Osteoblast (primary cell): ENCODE measurements around the gene CABLES1. TPM values are rescaled to one million over a fixed set of nuclear protein-coding genes. Genes with fewer than 3 reads are reported as not detected.

Source experiments
- DNase-seq: peaks from one replicate; pipeline ENCODE4 v3.0.0; 2011; ENCODE audit warnings: low spot score, mixed read lengths; ENCODE audit not compliant: insufficient read length; ENCODE audit errors: missing footprints
- H2AFZ ChIP-seq: 2 replicates; pipeline ENCODE4 v1.6.0; 2011; ENCODE audit warnings: mild to moderate bottlenecking, low read length
- H3K27ac ChIP-seq: 2 replicates; pipeline ENCODE4 v1.5.1; 2011; ENCODE audit warnings: mild to moderate bottlenecking, low read depth, low read length, moderate library complexity
- H3K27me3 ChIP-seq: 2 replicates; pipeline ENCODE4 v1.6.0; 2012; ENCODE audit warnings: mild to moderate bottlenecking, control low read depth, inconsistent platforms, low read length, moderate library complexity; ENCODE audit not compliant: insufficient read depth
- H3K36me3 ChIP-seq: 2 replicates; pipeline ENCODE4 v1.5.1; 2011; ENCODE audit warnings: mild to moderate bottlenecking, low read length, control low read depth, moderate library complexity; ENCODE audit not compliant: insufficient read depth
- H3K4me1 ChIP-seq: 2 replicates; pipeline ENCODE4 v1.5.1; 2011; ENCODE audit warnings: mild to moderate bottlenecking, low read length, control low read depth, moderate library complexity; ENCODE audit not compliant: insufficient read depth
- H3K4me2 ChIP-seq: 2 replicates; pipeline ENCODE4 v1.6.0; 2011; ENCODE audit warnings: mild to moderate bottlenecking, low read length; ENCODE audit not compliant: insufficient read depth
- H3K4me3 ChIP-seq: fragments of 200-600 bp; sonication (generic); 3 replicates; pipeline ENCODE4 v1.5.1; 2012; ENCODE audit warnings: mild to moderate bottlenecking, low read length, inconsistent platforms; ENCODE audit not compliant: insufficient read depth
- H3K79me2 ChIP-seq: 2 replicates; pipeline ENCODE4 v1.6.0; 2012; ENCODE audit warnings: mild to moderate bottlenecking, low read length, control low read depth, inconsistent platforms; ENCODE audit not compliant: insufficient read depth
- H3K9me3 ChIP-seq: 2 replicates; pipeline ENCODE4 v1.5.1; 2011; ENCODE audit warnings: low read depth, low read length, control low read depth
- H4K20me1 ChIP-seq: 2 replicates; pipeline ENCODE4 v1.6.0; 2012; ENCODE audit warnings: mild to moderate bottlenecking, low read length, control low read depth; ENCODE audit not compliant: insufficient read depth
- CTCF ChIP-seq: IDR thresholded peaks from 2 replicates; pipeline ENCODE4 v1.5.1; 2011; ENCODE audit warnings: mild to moderate bottlenecking, low read depth, low read length, moderate library complexity; ENCODE audit errors: extremely low read depth
- total RNA-seq: library from RNA; depleted of rRNA; stranded (reverse); fragments of >200 nt; gene quantifications from 2 replicates; pipeline ENCODE4 v1.2.3, GENCODE V29; 2012

The CABLES1 gene
- total RNA-seq, 1 donor: 13.0 TPM

DNA sequence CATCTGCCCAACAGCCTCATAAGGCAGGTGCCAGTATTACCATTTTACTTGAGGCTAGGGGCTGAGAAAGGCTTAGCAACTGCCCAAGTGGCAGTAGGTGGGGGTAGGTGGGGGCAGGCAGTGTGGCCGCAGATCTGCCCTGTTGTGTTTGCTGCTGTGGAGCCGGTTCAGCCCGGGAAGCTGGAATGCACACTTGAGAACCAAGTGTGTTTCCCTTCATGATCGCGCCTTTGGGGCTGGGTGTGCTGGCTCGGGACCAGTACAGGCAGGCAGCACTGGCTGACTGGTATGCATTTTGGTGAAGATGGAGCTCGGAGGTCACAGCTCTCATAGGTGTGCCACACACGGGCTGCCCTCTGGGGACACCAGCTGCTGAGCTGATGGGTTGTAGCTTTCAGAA lies 85.1 kb downstream of the CABLES1 start:
- H3K9me3 ChIP-seq: no peaks in the 10 kb centered on the region
- H3K4me3 ChIP-seq: no peak overlapping the region
- H3K79me2 ChIP-seq: no peaks in the 10 kb centered on the region
- no peak for DNase-seq
- no peak overlapping the region for H3K27ac ChIP-seq
- no peaks in the 10 kb centered on the region for H3K27me3 ChIP-seq
- no peaks in the 10 kb centered on the region for H4K20me1 ChIP-seq
- no peaks in the 10 kb centered on the region for H3K36me3 ChIP-seq
- H2AFZ ChIP-seq: no peak overlapping the region
- TF ChIP-seq CTCF: no peak
- peaks cover 13% of the 10 kb centered on the region for H3K4me1 ChIP-seq
- H3K4me2 ChIP-seq: no peak overlapping the region

DNA sequence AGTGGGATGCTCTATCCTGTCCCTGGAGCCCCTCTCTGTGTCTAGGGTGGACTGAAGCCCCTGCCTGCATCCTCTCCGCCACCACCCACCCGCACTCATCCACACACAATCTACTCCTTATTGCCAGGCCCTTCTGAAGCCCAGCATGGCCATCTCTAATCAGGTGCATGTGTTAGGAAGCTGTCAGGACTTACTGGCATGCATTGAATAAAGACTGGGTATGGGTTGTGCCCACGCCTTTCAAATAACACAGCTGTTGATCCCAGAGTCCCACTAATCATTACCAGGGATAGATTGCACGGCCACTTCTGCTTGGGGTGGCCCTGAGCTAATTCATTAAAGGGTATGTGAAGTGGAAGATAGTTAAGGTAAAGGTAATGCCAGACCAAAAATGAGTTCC lies 88.4 kb downstream of the CABLES1 start:
- no peaks in the 10 kb centered on the region for H4K20me1 ChIP-seq
- no peaks in the 10 kb centered on the region for H3K36me3 ChIP-seq
- no peak overlapping the region for H2AFZ ChIP-seq
- no peak for DNase-seq
- peaks cover 45% of the 10 kb centered on the region for H3K4me1 ChIP-seq
- no peak overlapping the region for H3K27ac ChIP-seq
- H3K27me3 ChIP-seq: no peaks in the 10 kb centered on the region
- H3K4me2 ChIP-seq: no peak overlapping the region
- no peaks in the 10 kb centered on the region for H3K9me3 ChIP-seq
- no peak for TF ChIP-seq CTCF
- no peaks in the 10 kb centered on the region for H3K79me2 ChIP-seq
- no peak overlapping the region for H3K4me3 ChIP-seq

DNA sequence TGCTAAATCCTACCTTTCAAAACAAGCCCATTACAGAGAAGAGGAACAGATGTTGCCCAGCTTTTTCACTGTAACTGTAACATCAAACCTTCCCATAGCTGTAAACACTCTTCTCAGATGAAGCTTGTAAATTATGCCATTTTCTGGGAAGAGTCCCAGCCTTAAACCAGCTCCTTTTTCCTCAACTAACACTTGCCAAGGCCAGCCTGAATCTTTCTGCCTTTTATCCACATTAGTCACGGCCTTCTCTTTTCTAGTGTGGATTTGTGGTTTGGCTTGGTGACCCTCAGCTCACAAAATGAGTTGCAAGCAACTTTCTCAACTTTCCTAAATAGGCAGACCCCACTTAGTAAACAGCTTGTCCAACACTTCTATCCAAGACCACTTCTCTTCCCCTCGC lies 90.2 kb downstream of the CABLES1 start:
- H3K4me3 ChIP-seq: peak overlapping the region; percentile 49
- no peaks in the 10 kb centered on the region for H3K36me3 ChIP-seq
- H3K27ac ChIP-seq: peak overlapping the region; percentile 99
- peak overlapping the region; percentile 77 for H3K4me2 ChIP-seq
- H4K20me1 ChIP-seq: no peaks in the 10 kb centered on the region
- peak; percentile 96 for DNase-seq
- H3K79me2 ChIP-seq: no peaks in the 10 kb centered on the region
- H3K9me3 ChIP-seq: no peaks in the 10 kb centered on the region
- peaks cover 61% of the 10 kb centered on the region for H3K4me1 ChIP-seq
- H3K27me3 ChIP-seq: no peaks in the 10 kb centered on the region
- no peak overlapping the region for H2AFZ ChIP-seq
- no peak for TF ChIP-seq CTCF

DNA sequence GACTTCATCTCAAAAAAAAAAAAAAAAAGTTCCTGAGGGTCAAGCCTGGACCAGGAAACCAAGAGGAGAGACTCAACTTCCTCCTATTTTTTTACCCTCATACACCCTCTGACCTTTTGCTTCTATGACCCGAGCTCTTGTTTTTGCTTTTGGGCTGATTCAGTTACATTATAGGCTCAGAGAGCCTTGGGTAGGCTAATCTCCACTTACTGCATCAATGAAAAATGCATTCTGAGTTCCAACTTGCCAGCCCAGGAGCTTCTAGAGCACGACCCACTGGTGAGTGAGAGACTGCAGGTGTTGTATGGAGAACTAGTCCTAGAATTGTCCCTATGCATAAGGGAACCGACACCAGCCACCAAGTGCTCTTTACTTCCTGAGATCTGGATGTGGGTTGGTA lies 91.1 kb downstream of the CABLES1 start:
- Histone ChIP-seq H3K27ac (peak overlapping the region; percentile 99), H3K9me3 (no peaks in the 10 kb centered on the region), H3K27me3 (no peaks in the 10 kb centered on the region), H2AFZ (no peak overlapping the region), H4K20me1 (no peaks in the 10 kb centered on the region), H3K4me2 (peak overlapping the region; percentile 43), H3K4me1 (peaks cover 69% of the 10 kb centered on the region), H3K79me2 (no peaks in the 10 kb centered on the region), H3K4me3 (peak overlapping the region; percentile 7), H3K36me3 (no peaks in the 10 kb centered on the region)
- DNase-seq: no peak
- TF ChIP-seq CTCF: no peak
